ENCODE data around the gene PCDH9. TPM values are rescaled to one million over a fixed set of nuclear protein-coding genes. Genes with fewer than 3 reads are reported as not detected.

The PCDH9 gene
- total RNA-seq, 4 donors from 2014 or later, result 5.7 to 12.9 (median 6.8) TPM

DNA sequence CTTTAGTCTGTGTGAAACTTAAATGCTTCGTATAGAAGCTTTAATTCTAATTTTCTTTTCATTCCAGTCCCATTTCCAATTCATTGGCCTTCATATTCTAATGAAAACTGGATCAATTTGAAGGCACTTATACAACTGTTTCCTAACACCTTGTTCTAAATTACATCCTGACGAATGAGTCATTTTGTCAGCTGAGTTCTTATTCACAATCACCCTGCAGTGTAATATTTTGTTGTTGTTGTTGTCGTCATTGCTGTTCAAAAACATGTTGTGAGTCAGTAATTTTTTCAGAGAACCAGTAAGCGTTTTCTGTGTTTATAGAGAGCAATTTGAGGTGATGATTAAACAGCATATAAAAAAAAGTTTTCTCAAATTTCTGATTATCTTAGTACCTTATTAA lies 290.0 kb downstream of the PCDH9 start:
- no peak for DNase-seq (ENCODE audit: low spot score)
- no peak for ATAC-seq (ENCODE audit: low FRiP score)
- no peak for TF ChIP-seq CTCF (IDR thresholded peaks at IDR 0.05)

- DNase-seq (ENCODE audit: low spot score), result no peak
- ATAC-seq (ENCODE audit: low FRiP score), result no peak
- TF ChIP-seq CTCF (IDR thresholded peaks at IDR 0.05), result no peak
Measured at GRCh38 chr13:66937423-66937822, 292.7 kb downstream of the PCDH9 start.

DNA sequence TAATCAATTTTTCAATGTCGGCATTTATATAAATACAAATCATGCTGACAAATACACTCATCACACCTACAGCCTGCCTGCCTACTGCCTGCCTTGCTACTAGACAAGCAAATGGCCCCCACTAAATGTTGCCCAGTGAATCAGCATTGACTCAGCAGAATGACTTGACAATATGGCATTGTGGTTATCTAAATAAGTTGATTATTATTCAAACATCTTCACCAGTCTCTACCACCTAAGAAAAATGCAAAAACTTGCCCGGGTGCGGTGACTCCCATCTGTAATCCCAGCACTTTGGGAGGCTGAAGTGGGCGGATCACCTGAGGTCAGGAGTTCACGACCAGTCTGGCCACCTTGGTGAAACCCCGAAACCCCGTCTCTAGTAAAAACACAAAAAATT lies 296.1 kb downstream of the PCDH9 start:
- ATAC-seq (ENCODE audit: low FRiP score) (no peak), DNase-seq (ENCODE audit: low spot score) (no peak)
- no peak for TF ChIP-seq CTCF (IDR thresholded peaks at IDR 0.05)

DNA sequence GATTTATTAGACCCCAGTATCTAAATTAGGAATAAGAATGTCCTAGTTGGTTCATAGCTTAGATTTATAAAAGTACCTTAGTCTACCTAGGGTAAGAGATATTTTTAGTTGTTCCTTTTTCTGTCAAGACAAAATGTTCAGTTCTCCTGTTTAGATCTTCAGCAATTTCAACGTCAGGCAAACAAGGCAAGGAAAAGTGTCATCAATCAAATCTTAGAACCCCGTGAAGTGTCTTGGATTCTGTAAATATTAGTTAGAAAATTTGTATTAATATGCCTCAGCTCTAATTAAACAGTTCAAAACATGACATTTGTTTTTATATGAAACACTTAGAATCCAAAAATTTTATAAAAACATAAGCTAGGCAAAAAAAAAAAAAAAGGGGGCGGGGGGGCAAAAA lies 296.6 kb downstream of the PCDH9 start:
- ATAC-seq (ENCODE audit: low FRiP score), result no peak
- TF ChIP-seq CTCF (IDR thresholded peaks at IDR 0.05), result no peak

GRCh38 chr13:66927562-66927961 lies 302.6 kb downstream of the PCDH9 start:
- no peak for ATAC-seq (ENCODE audit: low FRiP score)
- no peak for DNase-seq (ENCODE audit: low spot score)
- no peak for TF ChIP-seq CTCF (IDR thresholded peaks at IDR 0.05)

More for the DNA sequence above, 296.6 kb downstream of the PCDH9 start:
- no peak for DNase-seq (ENCODE audit: low spot score)

- no peak for ATAC-seq (ENCODE audit: low FRiP score)
- no peak for DNase-seq (ENCODE audit: low spot score)
- TF ChIP-seq CTCF (IDR thresholded peaks at IDR 0.05), result no peak
Measured at GRCh38 chr13:66926851-66927524, 303.1 kb downstream of the PCDH9 start.

DNA sequence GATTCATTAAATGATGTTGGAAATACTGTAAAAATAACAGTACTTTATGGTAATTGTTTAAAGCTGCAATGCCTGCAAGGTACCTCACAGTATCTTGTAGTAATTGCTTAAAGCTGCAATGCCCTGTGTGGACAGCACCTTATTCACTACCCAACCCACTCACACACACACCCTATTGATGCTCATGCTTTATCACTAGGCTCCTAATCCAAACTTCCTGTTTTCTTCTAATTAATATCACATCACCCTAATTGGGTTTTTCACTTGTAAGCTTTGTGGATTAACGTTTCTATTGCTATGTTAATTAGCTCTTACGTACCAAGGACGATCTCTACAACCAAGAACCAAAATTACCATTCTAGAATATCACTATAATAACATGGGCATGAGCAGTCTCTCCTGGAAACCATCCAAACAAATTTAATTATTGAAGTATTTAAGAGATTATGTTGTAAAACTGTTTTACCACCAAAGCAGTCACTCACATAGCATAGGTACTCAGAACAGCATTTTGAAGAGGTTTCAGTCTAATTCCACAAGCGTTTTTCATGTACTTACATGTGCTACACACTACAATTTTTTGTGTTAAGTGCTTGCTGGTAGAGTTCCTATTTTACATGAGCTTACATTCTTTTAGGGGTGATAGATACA lies 303.8 kb downstream of the PCDH9 start:
- ATAC-seq (ENCODE audit: low FRiP score), result no peak
- DNase-seq (ENCODE audit: low spot score), result no peak
- TF ChIP-seq CTCF (IDR thresholded peaks at IDR 0.05), result no peak

Data from omental fat pad (tissue), 4 donors.